GM19397 (cell line): ENCODE measurements around the gene MCM6.
"Not testable (repeated sequence)": the region's sequence is repeated elsewhere in the genome, so short reads cannot be mapped to it uniquely, and the experiment has no call there.

Source experiments
- ATAC-seq: cut with Tn5 transposase; IDR thresholded peaks from one replicate; pipeline ENCODE4 v1.9.1; 2021; ENCODE audit warnings: mild to moderate bottlenecking, moderate library complexity; ENCODE audit not compliant: unreplicated experiment

MCM6 gene

GRCh38 chr2:135876066-135876711 lies at the start of gene MCM6:
TSS of gene MCM6 (minus strand) at chr2:135876443. CDS start at chr2:135876365, 78 bp downstream.
- ATAC-seq: peak; percentile 91

GRCh38 chr2:135925571-135925970 lies 49.3 kb upstream of the MCM6 start:
- ATAC-seq: no peak

GRCh38 chr2:135916207-135916606 lies 40.0 kb upstream of the MCM6 start:
- no peak for ATAC-seq

- ATAC-seq: no peak
Measured at GRCh38 chr2:135914485-135914884, 38.2 kb upstream of the MCM6 start.

- ATAC-seq: no peak
Measured at GRCh38 chr2:135913727-135914365, 37.6 kb upstream of the MCM6 start.

GRCh38 chr2:135909976-135910375 lies 33.7 kb upstream of the MCM6 start:
- ATAC-seq: no peak

- no peak for ATAC-seq
Measured at GRCh38 chr2:135905679-135906078, 29.4 kb upstream of the MCM6 start.

GRCh38 chr2:135904341-135904989 lies 28.2 kb upstream of the MCM6 start:
- ATAC-seq: no peak

GRCh38 chr2:135903650-135904049 lies 27.4 kb upstream of the MCM6 start:
- ATAC-seq: no peak

GRCh38 chr2:135899567-135899966 lies 23.3 kb upstream of the MCM6 start:
- no peak for ATAC-seq

- ATAC-seq: no peak
Measured at GRCh38 chr2:135898234-135898786, 22.1 kb upstream of the MCM6 start.

- no peak for ATAC-seq
Measured at GRCh38 chr2:135894930-135895329, 18.7 kb upstream of the MCM6 start.

GRCh38 chr2:135893374-135893794 lies 17.1 kb upstream of the MCM6 start:
- no peak for ATAC-seq

GRCh38 chr2:135890835-135891234 lies 14.6 kb upstream of the MCM6 start:
- no peak for ATAC-seq

- ATAC-seq: no peak
Measured at GRCh38 chr2:135890149-135890548, 13.9 kb upstream of the MCM6 start.

GRCh38 chr2:135888587-135888986 lies 12.3 kb upstream of the MCM6 start:
- ATAC-seq: not testable (repeated sequence)

GRCh38 chr2:135885709-135886108 lies 9.5 kb upstream of the MCM6 start:
- no peak for ATAC-seq

- ATAC-seq: no peak
Measured at GRCh38 chr2:135882415-135882814, 6.2 kb upstream of the MCM6 start.

GRCh38 chr2:135876770-135877169 lies 527 bp upstream of the MCM6 start:
- ATAC-seq: not testable (repeated sequence)

GRCh38 chr2:135875491-135876065 lies 665 bp downstream of the MCM6 start:
- peak; percentile 59 for ATAC-seq

- ATAC-seq: no peak
Measured at GRCh38 chr2:135874777-135875365, 1.4 kb downstream of the MCM6 start.
